SH-SY5Y (cell line): ENCODE results near the gene PLCD1.

Source experiments
- GATA2 ChIP-seq: IDR thresholded peaks from 2 replicates; pipeline ENCODE4 v1.6.1; 2011; ENCODE audit warnings: mild to moderate bottlenecking, low read depth, low read length
- GATA3 ChIP-seq: IDR thresholded peaks from 2 replicates; pipeline ENCODE4 v1.6.1; 2011; ENCODE audit warnings: low read depth, mild to moderate bottlenecking, low read length, moderate library complexity

Gene PLCD1

DNA sequence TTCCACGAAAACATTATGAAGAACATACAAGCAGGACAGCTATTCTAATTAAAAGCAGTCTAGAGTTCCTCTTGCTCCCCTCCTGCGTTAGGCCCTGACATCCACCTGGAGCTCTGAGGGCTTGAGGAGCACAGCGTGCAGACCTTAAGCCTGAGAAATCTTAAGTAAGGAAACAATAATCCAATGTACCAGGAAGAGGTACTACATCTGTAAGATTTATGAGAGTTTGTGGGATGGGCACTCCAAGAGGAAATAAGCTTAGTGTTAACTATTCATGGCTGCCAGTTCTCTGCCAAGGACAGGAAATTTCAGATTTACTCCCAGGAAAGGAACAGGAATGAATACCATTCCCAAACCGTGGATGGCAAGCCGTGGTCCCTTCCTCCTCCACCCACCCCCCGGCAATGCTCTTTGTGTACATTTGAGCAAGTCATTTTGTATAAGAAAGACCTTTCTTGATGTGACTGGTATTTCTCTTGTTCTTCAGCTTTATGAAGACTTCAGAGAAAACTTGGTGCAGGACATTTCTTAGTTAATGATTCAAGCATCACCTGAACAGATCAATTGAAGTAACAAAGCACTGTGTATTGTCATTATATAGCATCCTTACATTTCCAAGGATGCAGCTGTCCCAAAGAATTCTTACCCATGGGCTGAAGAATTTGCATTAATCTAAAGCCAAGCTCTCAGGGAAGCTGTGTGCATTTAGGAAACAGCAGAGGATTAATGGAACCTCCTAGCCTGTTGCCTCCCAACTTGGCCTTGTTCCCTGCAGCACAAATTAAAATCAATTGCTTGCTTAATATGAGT is 67.6 kb downstream of the PLCD1 start:
- TF ChIP-seq GATA3: no peak
- no peak for TF ChIP-seq GATA2

DNA sequence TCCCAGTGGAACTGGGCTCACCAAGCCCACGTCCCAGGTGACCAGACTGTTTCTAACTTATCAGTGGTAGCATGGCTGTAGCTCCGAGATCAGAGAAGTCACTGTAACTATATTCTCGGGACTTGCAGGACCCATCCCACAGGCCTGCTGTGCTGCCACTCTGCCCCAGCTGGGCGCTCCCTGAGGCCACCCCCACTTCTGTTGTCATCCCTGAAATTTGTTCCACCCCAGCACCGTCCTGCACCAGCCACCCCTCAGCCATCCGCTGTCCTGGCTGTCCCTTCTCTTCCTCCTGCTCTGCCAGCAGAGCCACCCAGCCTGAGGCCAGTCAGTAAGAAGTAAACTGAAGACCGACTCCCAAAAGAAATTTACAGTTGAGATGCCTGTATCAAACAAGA is 71.9 kb downstream of the PLCD1 start:
- TF ChIP-seq GATA3 (no peak), GATA2 (no peak)
